Stimulated activated naive CD4-positive, alpha-beta T cell (primary cell): ENCODE data around the gene HPS4.

Source experiments
- DNase-seq, 6 experiments: peaks; one replicate each; lab custom pipeline; 2025; lab: John Stamatoyannopoulos, UW

Gene HPS4

GRCh38 chr22:26496456-26496855 is 12.9 kb upstream of the HPS4 start:
- DNase-seq, result no peak

GRCh38 chr22:26494506-26494905 is 10.9 kb upstream of the HPS4 start:
- no peak for DNase-seq

GRCh38 chr22:26492220-26492619 is 8.6 kb upstream of the HPS4 start:
- DNase-seq, result no peak

- DNase-seq, result no peak
Observed at GRCh38 chr22:26489447-26490036, 6.0 kb upstream of the HPS4 start.

GRCh38 chr22:26487996-26488395 is 4.4 kb upstream of the HPS4 start:
- no peak for DNase-seq

- no peak for DNase-seq
Observed at GRCh38 chr22:26486394-26486793, 2.8 kb upstream of the HPS4 start.

- no peak for DNase-seq
Observed at GRCh38 chr22:26485806-26486390, 2.3 kb upstream of the HPS4 start.

- DNase-seq, result no peak
Observed at GRCh38 chr22:26485013-26485412, 1.4 kb upstream of the HPS4 start.

GRCh38 chr22:26484360-26484706 is 750 bp upstream of the HPS4 start:
- DNase-seq, result no peak

- no peak for DNase-seq
Observed at GRCh38 chr22:26483043-26483438, 542 bp downstream of the HPS4 start.

GRCh38 chr22:26482161-26482560 is 1.4 kb downstream of the HPS4 start:
- DNase-seq, result no peak

- DNase-seq, result no peak
Observed at GRCh38 chr22:26481694-26482093, 1.9 kb downstream of the HPS4 start.

- no peak for DNase-seq
Observed at GRCh38 chr22:26481112-26481693, 2.4 kb downstream of the HPS4 start.

- no peak for DNase-seq
Observed at GRCh38 chr22:26480611-26480932, 3.0 kb downstream of the HPS4 start.

GRCh38 chr22:26479792-26480610 is 3.6 kb downstream of the HPS4 start:
- DNase-seq, result no peak

- no peak for DNase-seq
Observed at GRCh38 chr22:26479043-26479791, 4.4 kb downstream of the HPS4 start.

- DNase-seq, result no peak
Observed at GRCh38 chr22:26477341-26477731, 6.2 kb downstream of the HPS4 start.

GRCh38 chr22:26476705-26477340 is 6.8 kb downstream of the HPS4 start:
- no peak for DNase-seq

GRCh38 chr22:26474682-26475081 is 8.9 kb downstream of the HPS4 start:
- no peak for DNase-seq

GRCh38 chr22:26471522-26471921 is 12.1 kb downstream of the HPS4 start:
- DNase-seq, result no peak

GRCh38 chr22:26470807-26471206 is 12.8 kb downstream of the HPS4 start:
- DNase-seq, result no peak

- DNase-seq, result no peak
Observed at GRCh38 chr22:26466196-26466595, 17.4 kb downstream of the HPS4 start.
